ENCODE data around the gene C14orf119. TPM values are rescaled to one million over a fixed set of nuclear protein-coding genes. Genes with fewer than 3 reads are reported as not detected.

The C14orf119 gene
- total RNA-seq, 1 experiment from 2014 or later: 54.5 TPM

DNA sequence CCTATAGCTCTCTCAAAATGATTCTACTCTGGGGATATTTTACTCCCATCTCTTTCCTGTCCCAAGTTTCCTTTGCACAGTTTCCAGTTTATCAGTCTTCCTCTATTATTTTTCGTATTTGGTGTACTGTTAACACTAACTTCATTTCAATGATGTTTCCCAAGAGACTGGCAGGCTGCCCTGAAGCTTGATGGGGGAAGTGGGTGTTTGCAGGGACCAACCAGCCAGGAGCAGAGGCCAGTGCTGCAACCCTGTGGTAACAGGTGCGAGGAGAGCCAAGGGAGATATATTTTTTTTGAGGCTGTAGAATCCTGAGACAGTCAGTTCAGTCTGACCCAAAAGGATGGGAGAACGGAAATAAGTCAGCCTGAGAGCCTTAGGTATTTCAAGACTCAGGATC is 35.6 kb downstream of the C14orf119 start:
- Histone ChIP-seq H3K36me3 (ENCODE audit: insufficient read depth, low read length, poor library complexity, severe bottlenecking) (no peaks in the 10 kb centered on the region), H3K27me3 (replicated peaks; ENCODE audit: insufficient read depth, low read depth, low read length, poor library complexity) (no peaks in the 10 kb centered on the region), H3K4me3 (ENCODE audit: low read depth, low read length, poor library complexity, severe bottlenecking) (no peak overlapping the region), H3K27ac (ENCODE audit: low read depth, low read length, poor library complexity, severe bottlenecking) (no peak overlapping the region), H3K9me3 (ENCODE audit: low read depth, low read length, poor library complexity, severe bottlenecking) (no peaks in the 10 kb centered on the region), H3K4me1 (ENCODE audit: insufficient read depth, low read length, poor library complexity, severe bottlenecking) (no peaks in the 10 kb centered on the region)
- TF ChIP-seq CTCF (conservative IDR thresholded peaks at IDR 0.05; ENCODE audit: low read depth, low read length) (no peak), EZH2 (IDR thresholded peaks at IDR 0.05; ENCODE audit: borderline replicate concordance, low read depth, low read length, poor library complexity, severe bottlenecking) (no peak)
- CTCF ChIA-PET: no interaction called here
- intact Hi-C loops (cut with micrococcal nuclease; ENCODE audit: unreplicated experiment): no loop called here
- no TSS peak for BruUV-seq (replicated peaks)
- DNase-seq (ENCODE audit: low spot score): no peak
- POLR2A ChIA-PET (ENCODE audit: low non-redundant PET): no interaction called here

DNA sequence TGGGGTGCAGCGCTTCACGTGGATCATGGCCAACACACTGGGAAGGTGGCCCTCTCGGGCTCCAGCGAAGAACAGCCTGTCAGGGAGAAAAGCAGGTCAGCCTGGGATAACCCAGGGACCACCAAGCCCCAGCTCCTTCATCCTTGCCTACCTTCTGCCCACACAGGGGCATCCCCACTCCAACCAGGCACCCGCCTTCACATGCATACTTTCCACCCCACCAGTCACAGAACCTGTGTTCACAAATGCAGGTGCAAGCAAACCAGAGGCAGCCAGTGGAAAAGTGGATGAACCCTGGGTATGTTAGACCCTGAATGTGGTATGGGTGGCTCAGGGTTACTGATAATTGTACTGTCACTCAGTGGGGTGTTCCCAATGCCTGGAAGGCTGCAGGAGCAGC is 36.2 kb downstream of the C14orf119 start:
- Histone ChIP-seq H3K27me3 (replicated peaks; ENCODE audit: insufficient read depth, low read depth, low read length, poor library complexity) (no peaks in the 10 kb centered on the region), H3K9me3 (ENCODE audit: low read depth, low read length, poor library complexity, severe bottlenecking) (no peaks in the 10 kb centered on the region), H3K4me3 (ENCODE audit: low read depth, low read length, poor library complexity, severe bottlenecking) (no peak overlapping the region), H3K27ac (ENCODE audit: low read depth, low read length, poor library complexity, severe bottlenecking) (no peak overlapping the region), H3K36me3 (ENCODE audit: insufficient read depth, low read length, poor library complexity, severe bottlenecking) (no peaks in the 10 kb centered on the region), H3K4me1 (ENCODE audit: insufficient read depth, low read length, poor library complexity, severe bottlenecking) (no peaks in the 10 kb centered on the region)
- TF ChIP-seq EZH2 (IDR thresholded peaks at IDR 0.05; ENCODE audit: borderline replicate concordance, low read depth, low read length, poor library complexity, severe bottlenecking) (no peak), CTCF (conservative IDR thresholded peaks at IDR 0.05; ENCODE audit: low read depth, low read length) (no peak)
- no TSS peak for BruUV-seq (replicated peaks)
- CTCF ChIA-PET: no interaction called here
- no peak for DNase-seq (ENCODE audit: low spot score)
- POLR2A ChIA-PET (ENCODE audit: low non-redundant PET): no interaction called here
- intact Hi-C loops (cut with micrococcal nuclease; ENCODE audit: unreplicated experiment): no loop called here

DNA sequence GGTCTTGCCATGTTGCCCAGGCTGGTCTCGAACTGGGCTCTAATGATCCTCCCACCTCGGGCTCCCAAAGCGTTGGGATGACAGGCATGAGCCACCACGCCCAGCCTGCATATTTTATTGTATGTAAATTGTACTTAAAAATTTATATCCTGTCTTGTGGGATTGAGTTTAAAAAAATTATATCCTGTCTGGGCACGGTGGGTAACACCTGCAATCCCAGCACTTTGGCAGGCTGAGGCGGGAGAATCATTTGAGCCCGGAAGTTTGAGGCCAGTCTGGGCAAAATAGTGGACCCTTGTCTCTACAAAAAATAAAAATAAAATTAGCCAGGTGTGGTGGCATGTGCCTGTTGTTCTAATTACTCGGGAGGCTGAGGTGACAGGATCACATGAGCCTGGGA is 37.7 kb downstream of the C14orf119 start:
- no peak overlapping the region for H3K27ac ChIP-seq (ENCODE audit: low read depth, low read length, poor library complexity, severe bottlenecking)
- H3K36me3 ChIP-seq (ENCODE audit: insufficient read depth, low read length, poor library complexity, severe bottlenecking): no peaks in the 10 kb centered on the region
- no peaks in the 10 kb centered on the region for H3K27me3 ChIP-seq (replicated peaks; ENCODE audit: insufficient read depth, low read depth, low read length, poor library complexity)
- H3K4me3 ChIP-seq (ENCODE audit: low read depth, low read length, poor library complexity, severe bottlenecking): no peak overlapping the region
- no peaks in the 10 kb centered on the region for H3K9me3 ChIP-seq (ENCODE audit: low read depth, low read length, poor library complexity, severe bottlenecking)
- no TSS peak for BruUV-seq (replicated peaks)
- CTCF ChIA-PET: no interaction called here
- no peaks in the 10 kb centered on the region for H3K4me1 ChIP-seq (ENCODE audit: insufficient read depth, low read length, poor library complexity, severe bottlenecking)
- no peak for DNase-seq (ENCODE audit: low spot score)
- POLR2A ChIA-PET (ENCODE audit: low non-redundant PET): no interaction called here
- TF ChIP-seq CTCF (conservative IDR thresholded peaks at IDR 0.05; ENCODE audit: low read depth, low read length): no peak
- TF ChIP-seq EZH2 (IDR thresholded peaks at IDR 0.05; ENCODE audit: borderline replicate concordance, low read depth, low read length, poor library complexity, severe bottlenecking): no peak
- intact Hi-C loops (cut with micrococcal nuclease; ENCODE audit: unreplicated experiment): no loop called here

All from A673 (cell line).